GM12878 (cell line): ENCODE results near the gene MAPKAP1. TPM values are rescaled to one million over a fixed set of nuclear protein-coding genes. Genes with fewer than 3 reads are reported as not detected.

Experiments used
- ATAC-seq: fragments of 200-7000 bp; cut with Tn5 transposase; 3 replicates; pipeline ENCODE4 v1.9.1; 2020; ENCODE audit warnings: mild to moderate bottlenecking, moderate library complexity
- BruUV-seq: library from RNA; stranded (reverse); fragments of 400-500 nt; replicated peaks from 2 replicates; lab custom pipeline; 2021; lab: Mats Ljungman, UMichigan
- CTCF ChIA-PET: fragments of 300-600 bp; sonication (Branson Sonifier 250); formaldehyde crosslinking; extraction: SDS; loops from one replicate; lab custom pipeline; 2021; ENCODE audit warnings: inconsistent platforms; lab: Yijun Ruan, JAX
- POLR2A ChIA-PET: fragments of 350-600 bp; formaldehyde crosslinking; extraction: SDS; loops from one replicate; lab custom pipeline; 2021; ENCODE audit warnings: inconsistent platforms; lab: Charles Lee
- RAD21 ChIA-PET: fragments of 300-600 bp; sonication (Branson Sonifier 250); formaldehyde crosslinking; loops from one replicate; lab custom pipeline; 2023; ENCODE audit warnings: antibody characterized with exemption; ENCODE audit not compliant: unreplicated experiment; lab: Charles Lee
- SMC1A ChIA-PET: fragments of 300-600 bp; sonication (Branson Sonifier 250); formaldehyde crosslinking; loops from one replicate; lab custom pipeline; 2023; ENCODE audit not compliant: unreplicated experiment, uncharacterized antibody; lab: Charles Lee
- DNase-seq: peaks from one replicate; pipeline ENCODE4 v3.0.0-alpha.2; 2011; ENCODE audit warnings: low read depth, low spot score
- FAIRE-seq: peaks from 3 replicates; lab custom pipeline; 2011; peaks lifted over from hg19 to GRCh38; lab: Jason Lieb, UNC
- H2AFZ ChIP-seq: 2 replicates; pipeline ENCODE4 v1.6.0; 2011; ENCODE audit warnings: low read depth, low read length, control low read depth; ENCODE audit not compliant: control insufficient read depth
- H3K27ac ChIP-seq: 2 replicates; pipeline ENCODE4 v1.5.1; 2011; ENCODE audit warnings: control low read depth; ENCODE audit not compliant: control insufficient read depth, insufficient read depth
- H3K27me3 ChIP-seq, 2 experiments: replicated peaks in 1 of 2; 2 replicates each; pipeline versions ENCODE4 v1.6.0 to v1.6.1; 2011; ENCODE audit warnings: low read length in 1 of 2; ENCODE audit not compliant: control insufficient read depth in 2 of 2, insufficient read depth in 2 of 2
- H3K36me3 ChIP-seq, 2 experiments: 2 replicates each; pipeline ENCODE4 v1.5.1; 2011; ENCODE audit warnings: low read length in 1 of 2; ENCODE audit not compliant: control insufficient read depth in 2 of 2, insufficient read depth in 2 of 2
- H3K4me1 ChIP-seq: 2 replicates; pipeline ENCODE4 v1.6.1; 2011; ENCODE audit warnings: mild to moderate bottlenecking, low read length, moderate library complexity, mixed read lengths; ENCODE audit not compliant: control insufficient read depth, insufficient read depth
- H3K4me2 ChIP-seq: 2 replicates; pipeline ENCODE4 v1.6.0; 2011; ENCODE audit warnings: control low read depth; ENCODE audit not compliant: control insufficient read depth, insufficient read depth
- H3K4me3 ChIP-seq: fragments of 200-600 bp; sonication (generic); 2 replicates; pipeline ENCODE4 v1.5.1; 2016
- H3K79me2 ChIP-seq: 2 replicates; pipeline ENCODE4 v1.6.0; 2011; ENCODE audit warnings: low read length; ENCODE audit not compliant: control insufficient read depth, insufficient read depth
- H3K9ac ChIP-seq: 2 replicates; pipeline ENCODE4 v1.8.0; 2011; ENCODE audit warnings: low read length, control low read depth, mixed read lengths; ENCODE audit not compliant: control insufficient read depth, insufficient read depth
- H3K9me3 ChIP-seq: replicated peaks from 3 replicates; pipeline ENCODE4 v1.5.1; 2011; ENCODE audit warnings: mild to moderate bottlenecking, low read length; ENCODE audit not compliant: control insufficient read depth, insufficient read depth
- H4K20me1 ChIP-seq: 2 replicates; pipeline ENCODE4 v1.6.0; 2011; ENCODE audit not compliant: control insufficient read depth, insufficient read depth
- ATF3 ChIP-seq: IDR thresholded peaks from 2 replicates; pipeline ENCODE4 v1.6.1; 2011; ENCODE audit warnings: low read depth, mild to moderate bottlenecking, low read length, moderate library complexity, borderline replicate concordance; ENCODE audit errors: extremely low read depth
- ATF7 ChIP-seq: fragments of 450-650 bp; IDR thresholded peaks from 2 replicates; pipeline ENCODE4 v1.6.1; 2016; ENCODE audit warnings: low read depth, mild to moderate bottlenecking
- CBFB ChIP-seq: IDR thresholded peaks from 2 replicates; pipeline ENCODE4 v1.6.1; 2016; ENCODE audit warnings: antibody characterized with exemption, low read depth
- CBX3 ChIP-seq: fragments of 200-600 bp; sonication (generic); IDR thresholded peaks from 2 replicates; pipeline ENCODE4 v1.6.1; 2016; ENCODE audit warnings: low read depth, borderline replicate concordance
- CBX5 ChIP-seq: sonication (generic); IDR thresholded peaks from 2 replicates; pipeline ENCODE4 v1.6.1; 2016; ENCODE audit warnings: low read depth, moderate library complexity, mild to moderate bottlenecking, inconsistent platforms
- CEBPB ChIP-seq, 2 experiments: fragments of 150-350 bp in 1 of 2; IDR thresholded peaks; 2 replicates each; pipeline ENCODE4 v1.6.1; 2012 to 2014; ENCODE audit warnings: low read depth in 2 of 2, low read length in 2 of 2, borderline replicate concordance in 1 of 2, inconsistent platforms in 1 of 2
- EP300 ChIP-seq, 2 experiments: fragments of 150-350 bp in 1 of 2; IDR thresholded peaks; 2 replicates each; pipeline ENCODE4 v1.6.1; 2011 to 2012; ENCODE audit warnings: low read depth in 2 of 2, low read length in 2 of 2, borderline replicate concordance in 1 of 2, improper control_type of control experiment in 1 of 2, inconsistent platforms in 1 of 2; ENCODE audit not compliant: control insufficient read depth in 1 of 2
- IRF4 ChIP-seq: IDR thresholded peaks from 2 replicates; pipeline ENCODE4 v1.6.1; 2011; ENCODE audit warnings: low read depth, low read length
- JUNB ChIP-seq: IDR thresholded peaks from 2 replicates; pipeline ENCODE4 v1.6.1; 2016; ENCODE audit warnings: antibody characterized with exemption, mild to moderate bottlenecking
- MTA3 ChIP-seq: IDR thresholded peaks from 2 replicates; pipeline ENCODE4 v1.6.1; 2012; ENCODE audit warnings: low read length, inconsistent platforms, borderline replicate concordance
- NR2C1 ChIP-seq: fragments of 450-650 bp; IDR thresholded peaks from 2 replicates; pipeline ENCODE4 v1.6.1; 2017; ENCODE audit warnings: antibody characterized with exemption, mild to moderate bottlenecking, moderate library complexity
- PBX3 ChIP-seq: IDR thresholded peaks from 2 replicates; pipeline ENCODE4 v1.6.1; 2011; ENCODE audit warnings: mild to moderate bottlenecking, low read depth, low read length, moderate library complexity; ENCODE audit not compliant: insufficient replicate concordance
- SIN3A ChIP-seq: IDR thresholded peaks from 2 replicates; pipeline ENCODE4 v1.6.1; 2012; ENCODE audit warnings: low read depth, low read length, improper control_type of control experiment
- SMAD1 ChIP-seq: fragments of 450-650 bp; IDR thresholded peaks from 2 replicates; pipeline ENCODE4 v1.6.1; 2018; ENCODE audit warnings: mild to moderate bottlenecking, low read depth; ENCODE audit not compliant: partially characterized antibody
- TCF12 ChIP-seq: IDR thresholded peaks from 2 replicates; pipeline ENCODE4 v1.6.1; 2011; ENCODE audit warnings: low read depth, mild to moderate bottlenecking, low read length
- TCF7 ChIP-seq: IDR thresholded peaks from 2 replicates; pipeline ENCODE4 v1.6.1; 2014; ENCODE audit warnings: antibody characterized with exemption, borderline replicate concordance
- USF1 ChIP-seq: IDR thresholded peaks from 2 replicates; pipeline ENCODE4 v1.6.1; 2011; ENCODE audit warnings: borderline replicate concordance, low read depth, mild to moderate bottlenecking, moderate library complexity, mixed read lengths, low read length; ENCODE audit not compliant: insufficient read depth; ENCODE audit errors: extremely low read length
- ZSCAN29 ChIP-seq: fragments of 450-650 bp; IDR thresholded peaks from 2 replicates; pipeline ENCODE4 v1.6.1; 2017; ENCODE audit warnings: mild to moderate bottlenecking, moderate library complexity
- WGBS: methylation state at CpG from one replicate; pipeline ENCODE4 v1.1.6; 2016; ENCODE audit warnings: low lambda C conversion rate; ENCODE audit not compliant: insufficient replicate concordance, insufficient coverage; ENCODE audit errors: missing lambda C conversion rate; 5-methylcytosine and 5-hydroxymethylcytosine counted together
- in situ Hi-C: fragments of 300-500 bp; cut with MboI; formaldehyde crosslinking; loops from 9 replicates; pipeline ENCODE4 v1.14.3; 2018; ENCODE audit warnings: mixed read lengths
- intact Hi-C: fragments of 100-400 bp; cut with micrococcal nuclease; formaldehyde crosslinking; loops from one replicate; pipeline ENCODE4 v1.14.2; 2022; ENCODE audit not compliant: unreplicated experiment
- polyA plus RNA-seq, 11 experiments: library from polyadenylated mRNA; depleted of rRNA in 4 of 11; unstranded in 6 of 11; stranded (reverse) in 5 of 11; fragments of >200 nt; fragmentation: Nextera tagmentation in 4 of 11; fragmentation: Illumina TruSeq in 1 of 11; extraction: Ambion mirVana in 4 of 11; extraction: Trizol in 1 of 11; gene quantifications; 1 replicate in 1 of 11; 2 replicates in 10 of 11; pipeline versions ENCODE4 v1.2.1 to v1.2.3, GENCODE V29; 2011 to 2016; ENCODE audit warnings: inconsistent platforms in 2 of 11, missing spikeins in 2 of 11, low read depth in 1 of 11
- total RNA-seq, 4 experiments: library from RNA; depleted of rRNA in 3 of 4; stranded (reverse); fragments of >200 nt in 3 of 4; fragmentation: Illumina TruSeq in 1 of 4; extraction: Trizol in 1 of 4; gene quantifications; 2 replicates each; pipeline versions ENCODE4 v1.2.1 to v1.2.3, GENCODE V29; 2013 to 2021

Gene MAPKAP1
- total and polyA plus RNA-seq, 10 of the 15 experiments (the other 5 are each of a cell fraction or from before 2014, with no cell fraction given): 5.1 to 188 (median 105) TPM

- Histone ChIP-seq H3K27me3 (no peaks in the 10 kb centered on the region), H3K9me3 (no peaks in the 10 kb centered on the region; the same call in 2 of the 3 replicates), H4K20me1 (no peaks in the 10 kb centered on the region; the same call in 1 of the 2 replicates), H3K9ac (no peak overlapping the region), H3K36me3 (no peaks in the 10 kb centered on the region), H3K4me2 (no peak overlapping the region), H3K27ac (no peak overlapping the region), H2AFZ (no peak overlapping the region), H3K79me2 (no peaks in the 10 kb centered on the region), H3K4me1 (peaks cover 10% of the 10 kb centered on the region), H3K4me3 (no peak overlapping the region)
- CTCF ChIA-PET: interaction anchor here (2.8 kb wide), 1 partner anchor 221 kb away, joined by 16 read pairs; no protein-coding TSS in a partner anchor
- POLR2A ChIA-PET: no interaction called here
- WGBS: 78% methylated on average over 18 of the region's 20 CpGs
- RAD21 ChIA-PET: interaction anchor here (0.7 to 2.5 kb wide), 3 partner anchors 94 to 152 kb away, joined by 3 to 6 read pairs (median 3); no protein-coding TSS in a partner anchor
- no TSS peak for BruUV-seq
- intact Hi-C loops (loop anchor here (5.0 kb wide), 2 partner anchors 988 to 1083 kb away; no protein-coding TSS in a partner anchor), in situ Hi-C loops (loop anchor here (5.0 kb wide), 3 partner anchors 823 to 1068 kb away; no protein-coding TSS in a partner anchor)
- ATAC-seq (peak; percentile 55), DNase-seq (no peak), FAIRE-seq (no peak)
- SMC1A ChIA-PET: interaction anchor here (1.3 to 2.2 kb wide), 2 partner anchors 149 to 1082 kb away, joined by 3 to 14 read pairs; no protein-coding TSS in a partner anchor
- TF ChIP-seq ATF3: no peak
- no peak for TF ChIP-seq MTA3
- TF ChIP-seq TCF7: no peak
- no peak for TF ChIP-seq JUNB
- TF ChIP-seq ZSCAN29: no peak
- TF ChIP-seq PBX3: no peak
- TF ChIP-seq ATF7: no peak
- TF ChIP-seq CBFB: no peak
- TF ChIP-seq NR2C1: no peak
- TF ChIP-seq EP300 (IDR thresholded peaks at IDR 0.05; ENCODE audit: borderline replicate concordance in 1 of 2, control insufficient read depth in 1 of 2, low read depth in 2 of 2, low read length in 2 of 2): no peak
- TF ChIP-seq SMAD1: no peak
- TF ChIP-seq TCF12: no peak
- no peak for TF ChIP-seq CBX3
- no peak for TF ChIP-seq CBX5
- no peak for TF ChIP-seq USF1
- TF ChIP-seq CEBPB (IDR thresholded peaks at IDR 0.05; ENCODE audit: borderline replicate concordance in 1 of 2, low read depth in 2 of 2, low read length in 2 of 2): no peak
- no peak for TF ChIP-seq IRF4
- TF ChIP-seq SIN3A: no peak
Observed at GRCh38 chr9:125409217-125409636, 297.8 kb downstream of the MAPKAP1 start.
